ENCODE results near the gene PILRA.

DNA sequence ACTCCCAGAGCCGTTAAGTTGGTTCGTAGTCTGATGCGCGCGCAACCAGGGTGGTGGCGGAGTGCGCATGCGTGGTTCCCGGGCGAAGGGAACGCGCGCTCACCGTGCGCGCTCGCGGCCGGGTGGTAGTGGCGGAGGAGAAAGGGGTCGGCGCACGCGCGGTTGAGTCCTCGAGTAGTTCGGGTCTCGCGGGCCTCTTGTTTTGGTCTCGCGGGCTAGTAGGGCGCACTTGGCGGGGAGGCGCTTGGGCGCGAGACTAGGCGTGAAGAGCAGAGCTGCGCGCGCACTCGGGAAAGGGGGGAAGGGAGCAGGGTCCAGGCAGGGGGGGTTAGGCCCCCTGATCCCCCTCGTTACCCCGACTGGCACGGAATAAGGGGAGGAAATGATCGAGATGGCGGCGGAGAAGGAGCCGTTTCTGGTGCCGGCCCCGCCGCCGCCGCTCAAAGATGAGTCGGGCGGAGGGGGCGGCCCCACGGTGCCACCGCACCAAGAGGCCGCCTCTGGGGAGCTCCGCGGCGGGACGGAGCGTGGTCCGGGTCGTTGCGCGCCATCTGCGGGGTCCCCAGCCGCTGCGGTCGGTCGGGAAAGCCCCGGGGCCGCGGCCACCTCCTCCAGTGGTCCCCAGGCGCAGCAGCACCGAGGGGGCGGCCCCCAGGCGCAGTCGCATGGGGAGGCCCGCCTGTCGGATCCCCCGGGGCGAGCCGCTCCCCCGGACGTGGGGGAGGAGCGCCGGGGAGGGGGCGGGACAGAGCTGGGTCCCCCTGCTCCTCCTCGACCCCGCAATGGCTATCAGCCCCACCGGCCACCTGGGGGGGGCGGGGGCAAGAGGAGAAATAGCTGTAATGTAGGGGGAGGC is 56.6 kb downstream of the PILRA start, which contains the start of gene MEPCE:
- no peak for TF ChIP-seq EZH2 (IDR thresholded peaks at IDR 0.05; ENCODE audit: low read length)
- TF ChIP-seq, protein P1, sequence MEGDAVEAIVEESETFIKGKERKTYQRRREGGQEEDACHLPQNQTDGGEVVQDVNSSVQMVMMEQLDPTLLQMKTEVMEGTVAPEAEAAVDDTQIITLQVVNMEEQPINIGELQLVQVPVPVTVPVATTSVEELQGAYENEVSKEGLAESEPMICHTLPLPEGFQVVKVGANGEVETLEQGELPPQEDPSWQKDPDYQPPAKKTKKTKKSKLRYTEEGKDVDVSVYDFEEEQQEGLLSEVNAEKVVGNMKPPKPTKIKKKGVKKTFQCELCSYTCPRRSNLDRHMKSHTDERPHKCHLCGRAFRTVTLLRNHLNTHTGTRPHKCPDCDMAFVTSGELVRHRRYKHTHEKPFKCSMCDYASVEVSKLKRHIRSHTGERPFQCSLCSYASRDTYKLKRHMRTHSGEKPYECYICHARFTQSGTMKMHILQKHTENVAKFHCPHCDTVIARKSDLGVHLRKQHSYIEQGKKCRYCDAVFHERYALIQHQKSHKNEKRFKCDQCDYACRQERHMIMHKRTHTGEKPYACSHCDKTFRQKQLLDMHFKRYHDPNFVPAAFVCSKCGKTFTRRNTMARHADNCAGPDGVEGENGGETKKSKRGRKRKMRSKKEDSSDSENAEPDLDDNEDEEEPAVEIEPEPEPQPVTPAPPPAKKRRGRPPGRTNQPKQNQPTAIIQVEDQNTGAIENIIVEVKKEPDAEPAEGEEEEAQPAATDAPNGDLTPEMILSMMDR (optimal IDR thresholded peaks at IDR 0.05 in 1 of 3, IDR thresholded peaks at IDR 0.05 in 1 of 3, conservative IDR thresholded peaks at IDR 0.05 in 1 of 3; ENCODE audit: extremely low read depth in 1 of 3, insufficient read depth in 2 of 3, low read length in 3 of 3), result no peak

Data from keratinocyte (primary cell).